ENCODE data around the gene KNCN.

Gene KNCN

GRCh38 chr1:46497665-46498064 is 53.8 kb downstream of the KNCN start:
- no peak for DNase-seq (ENCODE audit: low read depth)

- no peak for DNase-seq (ENCODE audit: low read depth)
Observed at GRCh38 chr1:46497020-46497419, 54.4 kb downstream of the KNCN start.

GRCh38 chr1:46496505-46496904 is 54.9 kb downstream of the KNCN start:
- no peak for DNase-seq (ENCODE audit: low read depth)

GRCh38 chr1:46495778-46496177 is 55.7 kb downstream of the KNCN start:
- DNase-seq (ENCODE audit: low read depth), result no peak
